Measurements from ENCODE around the gene ZNF274.

DNA sequence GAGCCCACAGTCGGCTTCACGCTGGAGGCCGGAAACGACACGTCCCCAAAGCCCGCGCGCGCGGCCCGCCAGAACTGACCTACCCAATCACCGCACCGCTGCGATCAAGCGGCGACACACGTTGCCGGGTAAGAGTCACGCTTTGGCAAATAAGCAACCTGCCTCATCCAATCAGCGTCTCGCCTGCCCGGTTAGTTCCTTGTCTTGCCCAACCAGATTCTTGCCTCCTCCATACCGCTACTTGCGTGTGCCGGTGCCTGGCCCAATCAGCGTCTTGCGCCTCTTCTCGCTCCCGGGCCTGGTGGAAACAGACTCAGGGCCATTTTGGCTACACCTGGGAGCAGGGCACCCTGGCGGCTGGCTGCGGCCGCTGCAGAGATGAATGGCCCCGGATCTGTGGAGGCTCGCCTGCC is 34.2 kb downstream of the ZNF274 start:
- TF ChIP-seq, protein P1, sequence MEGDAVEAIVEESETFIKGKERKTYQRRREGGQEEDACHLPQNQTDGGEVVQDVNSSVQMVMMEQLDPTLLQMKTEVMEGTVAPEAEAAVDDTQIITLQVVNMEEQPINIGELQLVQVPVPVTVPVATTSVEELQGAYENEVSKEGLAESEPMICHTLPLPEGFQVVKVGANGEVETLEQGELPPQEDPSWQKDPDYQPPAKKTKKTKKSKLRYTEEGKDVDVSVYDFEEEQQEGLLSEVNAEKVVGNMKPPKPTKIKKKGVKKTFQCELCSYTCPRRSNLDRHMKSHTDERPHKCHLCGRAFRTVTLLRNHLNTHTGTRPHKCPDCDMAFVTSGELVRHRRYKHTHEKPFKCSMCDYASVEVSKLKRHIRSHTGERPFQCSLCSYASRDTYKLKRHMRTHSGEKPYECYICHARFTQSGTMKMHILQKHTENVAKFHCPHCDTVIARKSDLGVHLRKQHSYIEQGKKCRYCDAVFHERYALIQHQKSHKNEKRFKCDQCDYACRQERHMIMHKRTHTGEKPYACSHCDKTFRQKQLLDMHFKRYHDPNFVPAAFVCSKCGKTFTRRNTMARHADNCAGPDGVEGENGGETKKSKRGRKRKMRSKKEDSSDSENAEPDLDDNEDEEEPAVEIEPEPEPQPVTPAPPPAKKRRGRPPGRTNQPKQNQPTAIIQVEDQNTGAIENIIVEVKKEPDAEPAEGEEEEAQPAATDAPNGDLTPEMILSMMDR (IDR thresholded peaks at IDR 0.05) = no peak
- no peak for TF ChIP-seq POLR2A (IDR thresholded peaks at IDR 0.05)
